HG03469 (cell line): Measurements from ENCODE around the gene THYN1.
"Not testable (repeated sequence)": the region's sequence is repeated elsewhere in the genome, so short reads cannot be mapped to it uniquely, and the experiment has no call there.

Source experiments
- ATAC-seq: cut with Tn5 transposase; IDR thresholded peaks from one replicate; pipeline ENCODE4 v1.9.1; 2021; ENCODE audit warnings: mild to moderate bottlenecking, moderate library complexity, moderate number of reproducible peaks; ENCODE audit not compliant: unreplicated experiment

THYN1 gene

GRCh38 chr11:134275534-134276395 lies 22.6 kb upstream of the THYN1 start, which contains the start of gene GLB1L3:
Gene GLB1L3 (plus strand): TSS chr11:134276379. CDS start chr11:134276741, 362 bp downstream.
- no peak for ATAC-seq

- no peak for ATAC-seq
Observed at GRCh38 chr11:134275188-134275533, 22.0 kb upstream of the THYN1 start.

- no peak for ATAC-seq
Observed at GRCh38 chr11:134273317-134273712, 20.2 kb upstream of the THYN1 start.

GRCh38 chr11:134272381-134273316 lies 19.5 kb upstream of the THYN1 start:
- ATAC-seq = no peak

- ATAC-seq = no peak
Observed at GRCh38 chr11:134271978-134272377, 18.8 kb upstream of the THYN1 start.

GRCh38 chr11:134270250-134270714 lies 17.1 kb upstream of the THYN1 start:
- no peak for ATAC-seq

GRCh38 chr11:134267966-134268365 lies 14.8 kb upstream of the THYN1 start:
- no peak for ATAC-seq

GRCh38 chr11:134267461-134267860 lies 14.3 kb upstream of the THYN1 start:
- no peak for ATAC-seq

- ATAC-seq = no peak
Observed at GRCh38 chr11:134266841-134267251, 13.7 kb upstream of the THYN1 start.

GRCh38 chr11:134266440-134266839 lies 13.3 kb upstream of the THYN1 start:
- no peak for ATAC-seq

- ATAC-seq = no peak
Observed at GRCh38 chr11:134264966-134265764, 12.0 kb upstream of the THYN1 start.

- ATAC-seq = no peak
Observed at GRCh38 chr11:134261626-134262488, 8.7 kb upstream of the THYN1 start.

- no peak for ATAC-seq
Observed at GRCh38 chr11:134260983-134261382, 7.8 kb upstream of the THYN1 start.

- no peak for ATAC-seq
Observed at GRCh38 chr11:134260503-134260902, 7.4 kb upstream of the THYN1 start.

- ATAC-seq = no peak
Observed at GRCh38 chr11:134258577-134258976, 5.4 kb upstream of the THYN1 start.

GRCh38 chr11:134257101-134257500 lies 3.9 kb upstream of the THYN1 start:
- ATAC-seq = no peak

GRCh38 chr11:134255184-134255561 lies 2.0 kb upstream of the THYN1 start:
- not testable (repeated sequence) for ATAC-seq

GRCh38 chr11:134254433-134255183 lies 1.5 kb upstream of the THYN1 start:
- ATAC-seq = no peak
